ENCODE measurements around the gene GLIS1.

GLIS1 gene

GRCh38 chr1:53617851-53618499, 121.0 kb downstream of the GLIS1 start:
- DNase-seq (ENCODE audit: low read depth in 2 of 2): no peak

- DNase-seq (ENCODE audit: low read depth in 2 of 2): no peak
These were observed 121.6 kb downstream of the GLIS1 start for GRCh38 chr1:53617382-53617781.

GRCh38 chr1:53616927-53617326, 122.0 kb downstream of the GLIS1 start:
- no peak for DNase-seq (ENCODE audit: low read depth in 2 of 2)

- no peak for DNase-seq (ENCODE audit: low read depth in 2 of 2)
These were observed 122.5 kb downstream of the GLIS1 start for GRCh38 chr1:53616511-53616910.

- no peak for DNase-seq (ENCODE audit: low read depth in 2 of 2)
These were observed 123.9 kb downstream of the GLIS1 start for GRCh38 chr1:53615101-53615500.

GRCh38 chr1:53614231-53615021, 124.5 kb downstream of the GLIS1 start:
- DNase-seq (ENCODE audit: low read depth in 2 of 2): no peak

- no peak for DNase-seq (ENCODE audit: low read depth in 2 of 2)
These were observed 130.3 kb downstream of the GLIS1 start for GRCh38 chr1:53608676-53609075.

- DNase-seq (ENCODE audit: low read depth in 2 of 2): no peak
These were observed 130.9 kb downstream of the GLIS1 start for GRCh38 chr1:53608071-53608470.

- no peak for DNase-seq (ENCODE audit: low read depth in 2 of 2)
These were observed 132.3 kb downstream of the GLIS1 start for GRCh38 chr1:53606651-53607051.

- no peak for DNase-seq (ENCODE audit: low read depth in 2 of 2)
These were observed 132.8 kb downstream of the GLIS1 start for GRCh38 chr1:53606197-53606596.

- DNase-seq (ENCODE audit: low read depth in 2 of 2): no peak
These were observed 133.8 kb downstream of the GLIS1 start for GRCh38 chr1:53605181-53605580.

- no peak for DNase-seq (ENCODE audit: low read depth in 2 of 2)
These were observed 134.6 kb downstream of the GLIS1 start for GRCh38 chr1:53604291-53604919.

GRCh38 chr1:53603431-53603830, 135.5 kb downstream of the GLIS1 start:
- no peak for DNase-seq (ENCODE audit: low read depth in 2 of 2)

- DNase-seq (ENCODE audit: low read depth in 2 of 2): no peak
These were observed 136.8 kb downstream of the GLIS1 start for GRCh38 chr1:53601867-53602775.

GRCh38 chr1:53601031-53601745, 137.8 kb downstream of the GLIS1 start:
- DNase-seq (ENCODE audit: low read depth in 2 of 2): no peak

GRCh38 chr1:53600561-53600960, 138.4 kb downstream of the GLIS1 start:
- DNase-seq (ENCODE audit: low read depth in 2 of 2): no peak

- DNase-seq (ENCODE audit: low read depth in 2 of 2): no peak
These were observed 139.0 kb downstream of the GLIS1 start for GRCh38 chr1:53600001-53600400.

GRCh38 chr1:53599481-53599880, 139.5 kb downstream of the GLIS1 start:
- DNase-seq (ENCODE audit: low read depth in 2 of 2): no peak

GRCh38 chr1:53598966-53599365, 140.0 kb downstream of the GLIS1 start:
- DNase-seq (ENCODE audit: low read depth in 2 of 2): no peak

GRCh38 chr1:53595906-53596305, 143.1 kb downstream of the GLIS1 start:
- DNase-seq (ENCODE audit: low read depth in 2 of 2): no peak

All from activated CD8-positive, alpha-beta memory T cell treated with anti-CD3 and anti-CD28 coated beads for 4 hours (primary cell).